Psoas muscle (tissue), 8 donors: ENCODE results near the gene CNNM4. TPM values are rescaled to one million over a fixed set of nuclear protein-coding genes. Genes with fewer than 3 reads are reported as not detected.

Experiments used
- ATAC-seq, 4 donors: fragments of 200-7000 bp; cut with Tn5 transposase; one replicate each; pipeline ENCODE4 v1.9.1; 2020; ENCODE audit warnings: moderate library complexity in 3 of 4, mild to moderate bottlenecking in 2 of 4
- DNase-seq, 2 donors: peaks; one replicate each; pipeline ENCODE4 v3.0.0-alpha.2; 2020
- H3K27ac ChIP-seq: fragments of 200-600 bp; one replicate; pipeline ENCODE4 v1.8.0; 2022
- H3K27me3 ChIP-seq, 3 donors: fragments of 200-600 bp in 1 of 3; one replicate each; pipeline versions ENCODE4 v1.6.1 to v1.8.0; 2013 to 2022; ENCODE audit warnings: low read length in 2 of 3, mild to moderate bottlenecking in 2 of 3, moderate library complexity in 1 of 3; ENCODE audit not compliant: insufficient read depth in 3 of 3
- H3K36me3 ChIP-seq, 2 donors: fragments of 200-600 bp in 1 of 2; one replicate each; pipeline versions ENCODE4 v1.6.1 to v1.8.0; 2013 to 2022; ENCODE audit warnings: low read depth in 1 of 2, mild to moderate bottlenecking in 1 of 2, moderate library complexity in 1 of 2; ENCODE audit not compliant: insufficient read depth in 1 of 2
- H3K4me1 ChIP-seq: fragments of 200-600 bp; one replicate; pipeline ENCODE4 v1.8.0; 2022
- H3K4me3 ChIP-seq: fragments of 200-600 bp; one replicate; pipeline ENCODE4 v1.8.0; 2022; ENCODE audit warnings: mild to moderate bottlenecking
- H3K9me3 ChIP-seq: fragments of 200-600 bp; one replicate; pipeline ENCODE4 v1.8.0; 2022
- WGBS, 3 donors: extraction: QIAGEN DNeasy Blood & Tissue Kit; methylation state at CpG; one replicate each; pipeline versions ENCODE4 v1.1.6 to v1.1.7; 2013; 5-methylcytosine and 5-hydroxymethylcytosine counted together
- intact Hi-C, 2 donors: fragments of 100-400 bp; cut with DNase I; formaldehyde crosslinking; loops; one replicate each; pipeline versions ENCODE4 v1.11.0 to v1.14.2; 2022
- polyA plus RNA-seq, 3 donors: library from polyadenylated mRNA; stranded (reverse); fragments of 200-250 nt; gene quantifications; one replicate each; pipeline ENCODE4 v1.2.3, GENCODE V29; 2013
- total RNA-seq, 4 donors: library from RNA; stranded (reverse); fragmentation: NEBNext Ultra II Directional in 2 of 4; extraction: Animal tissue kit (Norgen Biotek cat#: 25700) in 2 of 4; gene quantifications; one replicate each; pipeline versions ENCODE4 v1.2.1 to v1.2.4, GENCODE V29; 2021 to 2023
- TF ChIP-seq, protein P1 (sequence below): fragments of 200-600 bp; IDR thresholded peaks from one replicate; pipeline ENCODE4 v1.8.0; 2022; ENCODE audit warnings: antibody characterized with exemption
- donor health status: healthy with polysubstance abuse.
- donor health status: DM: no; HTN: no; CAD: no; lungs with moderate emphysema.
- donor health status: Bipolar disorder and iron deficiency.
- donor health status: healthy.
- donor health status: DM: yes; HTN: yes; CAD: no.
- donor health status: DM: no; HTN: no; CAD: no.
- donor health status: DM: no; HTN: no; CAD: no.
- donor health status: DM: yes; HTN: yes; CAD: no.

CNNM4 gene
- total and polyA plus RNA-seq, 7 donors = 2.7 to 28.8 (median 12.2) TPM

GRCh38 chr2:96771796-96772618 is 11.3 kb downstream of the CNNM4 start:
- Histone ChIP-seq H3K4me1 (peaks cover 25% of the 10 kb centered on the region), H3K27me3 (no peaks in the 10 kb centered on the region), H3K4me3 (no peak overlapping the region), H3K36me3 (no peaks in the 10 kb centered on the region), H3K9me3 (no peaks in the 10 kb centered on the region), H3K27ac (no peak overlapping the region)
- WGBS, 3 donors = 93 to 94% (median 93%) methylated on average over 20 of the region's 20 CpGs
- TF ChIP-seq, protein P1, sequence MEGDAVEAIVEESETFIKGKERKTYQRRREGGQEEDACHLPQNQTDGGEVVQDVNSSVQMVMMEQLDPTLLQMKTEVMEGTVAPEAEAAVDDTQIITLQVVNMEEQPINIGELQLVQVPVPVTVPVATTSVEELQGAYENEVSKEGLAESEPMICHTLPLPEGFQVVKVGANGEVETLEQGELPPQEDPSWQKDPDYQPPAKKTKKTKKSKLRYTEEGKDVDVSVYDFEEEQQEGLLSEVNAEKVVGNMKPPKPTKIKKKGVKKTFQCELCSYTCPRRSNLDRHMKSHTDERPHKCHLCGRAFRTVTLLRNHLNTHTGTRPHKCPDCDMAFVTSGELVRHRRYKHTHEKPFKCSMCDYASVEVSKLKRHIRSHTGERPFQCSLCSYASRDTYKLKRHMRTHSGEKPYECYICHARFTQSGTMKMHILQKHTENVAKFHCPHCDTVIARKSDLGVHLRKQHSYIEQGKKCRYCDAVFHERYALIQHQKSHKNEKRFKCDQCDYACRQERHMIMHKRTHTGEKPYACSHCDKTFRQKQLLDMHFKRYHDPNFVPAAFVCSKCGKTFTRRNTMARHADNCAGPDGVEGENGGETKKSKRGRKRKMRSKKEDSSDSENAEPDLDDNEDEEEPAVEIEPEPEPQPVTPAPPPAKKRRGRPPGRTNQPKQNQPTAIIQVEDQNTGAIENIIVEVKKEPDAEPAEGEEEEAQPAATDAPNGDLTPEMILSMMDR = no peak
- no peak for DNase-seq
- intact Hi-C loops = no loop called here
- ATAC-seq = no peak

GRCh38 chr2:96772903-96773671 is 12.4 kb downstream of the CNNM4 start:
- ATAC-seq (no peak), DNase-seq (no peak)
- intact Hi-C loops = no loop called here
- Histone ChIP-seq H3K4me1 (peaks cover 25% of the 10 kb centered on the region), H3K36me3 (no peaks in the 10 kb centered on the region), H3K4me3 (no peak overlapping the region), H3K27ac (no peak overlapping the region), H3K27me3 (no peaks in the 10 kb centered on the region), H3K9me3 (no peaks in the 10 kb centered on the region)
- WGBS, 3 donors = 74 to 92% (median 87%) methylated on average over 12 of the region's 12 CpGs
- TF ChIP-seq, protein P1 = no peak

- Histone ChIP-seq H3K9me3 (no peaks in the 10 kb centered on the region), H3K27me3 (no peaks in the 10 kb centered on the region), H3K4me1 (peaks cover 25% of the 10 kb centered on the region), H3K27ac (no peak overlapping the region), H3K36me3 (no peaks in the 10 kb centered on the region), H3K4me3 (no peak overlapping the region)
- ATAC-seq (no peak), DNase-seq (no peak)
- WGBS, 3 donors = 76 to 89% (median 80%) methylated on average over 7 of the region's 7 CpGs
- TF ChIP-seq, protein P1 = no peak
- intact Hi-C loops = no loop called here
Observed at GRCh38 chr2:96773922-96774321, 13.2 kb downstream of the CNNM4 start.

- TF ChIP-seq, protein P1 = no peak
- WGBS, 3 donors = 0 to 38% (median 30%) methylated on average over 1 of the region's 1 CpG
- intact Hi-C loops = no loop called here
- H3K9me3 ChIP-seq = no peaks in the 10 kb centered on the region
- H3K27ac ChIP-seq = no peak overlapping the region
- no peaks in the 10 kb centered on the region for H3K36me3 ChIP-seq
- H3K4me3 ChIP-seq = no peak overlapping the region
- H3K27me3 ChIP-seq = no peaks in the 10 kb centered on the region
- DNase-seq = no peak
- peaks cover 17% of the 10 kb centered on the region for H3K4me1 ChIP-seq
- no peak for ATAC-seq
Observed at GRCh38 chr2:96775160-96775559, 14.5 kb downstream of the CNNM4 start.
